Neural progenitor cell (in vitro differentiated cells): ENCODE data around the gene VEZF1. TPM values are rescaled to one million over a fixed set of nuclear protein-coding genes. Genes with fewer than 3 reads are reported as not detected.
"Not testable (repeated sequence)": the region's sequence is repeated elsewhere in the genome, so short reads cannot be mapped to it uniquely, and the experiment has no call there.

ENCODE experiments used
- DNase-seq: peaks from one replicate; pipeline ENCODE4 v3.0.0-alpha.2; 2016; ENCODE audit warnings: low spot score
- H2AFZ ChIP-seq: fragments of 200-600 bp; sonication (generic); replicated peaks from 2 replicates; pipeline ENCODE4 v1.6.1; 2016; ENCODE audit warnings: antibody characterized with exemption
- H3F3A ChIP-seq: fragments of 200-600 bp; sonication (generic); 2 replicates; pipeline ENCODE4 v1.6.1; 2016; ENCODE audit warnings: antibody characterized with exemption, low read depth
- H3K27ac ChIP-seq: fragments of 200-600 bp; sonication (generic); 2 replicates; pipeline ENCODE4 v1.5.1; 2016; ENCODE audit warnings: mild to moderate bottlenecking
- H3K27me3 ChIP-seq: fragments of 200-600 bp; sonication (generic); 2 replicates; pipeline ENCODE4 v1.6.1; 2016; ENCODE audit warnings: mild to moderate bottlenecking, moderate library complexity
- H3K36me3 ChIP-seq: fragments of 200-600 bp; sonication (generic); 2 replicates; pipeline ENCODE4 v1.5.1; 2016
- H3K4me1 ChIP-seq: fragments of 200-600 bp; sonication (generic); 2 replicates; pipeline ENCODE4 v1.6.1; 2016; ENCODE audit warnings: mixed run types
- H3K4me2 ChIP-seq: fragments of 200-600 bp; sonication (generic); 2 replicates; pipeline ENCODE4 v1.6.1; 2016
- H3K4me3 ChIP-seq: fragments of 200-600 bp; sonication (generic); 2 replicates; pipeline ENCODE4 v1.5.1; 2016
- H3K79me2 ChIP-seq: fragments of 200-600 bp; sonication (generic); 2 replicates; pipeline ENCODE4 v1.6.1; 2016; ENCODE audit warnings: low read depth
- H3K9ac ChIP-seq: fragments of 200-600 bp; sonication (generic); 2 replicates; pipeline ENCODE4 v1.6.1; 2016
- H3K9me3 ChIP-seq: fragments of 200-600 bp; sonication (generic); 2 replicates; pipeline ENCODE4 v1.5.1; 2016; ENCODE audit warnings: low read depth
- H4K20me1 ChIP-seq: fragments of 200-600 bp; sonication (generic); 2 replicates; pipeline ENCODE4 v1.6.1; 2016; ENCODE audit warnings: low read depth
- H3K27ac Mint-ChIP-seq: 3 replicates; pipeline ENCODE4 v1.8.0; 2021; ENCODE audit warnings: mixed read lengths
- H3K27me3 Mint-ChIP-seq: 2 replicates; pipeline ENCODE4 v1.8.0; 2022; ENCODE audit warnings: low read depth, mild to moderate bottlenecking, inconsistent platforms, moderate library complexity, mixed read lengths; ENCODE audit not compliant: insufficient read depth
- H3K36me3 Mint-ChIP-seq: 3 replicates; pipeline ENCODE4 v1.8.0; 2021; ENCODE audit warnings: mixed read lengths
- H3K4me1 Mint-ChIP-seq: 3 replicates; pipeline ENCODE4 v1.8.0; 2021; ENCODE audit warnings: mixed read lengths
- H3K4me3 Mint-ChIP-seq: 3 replicates; pipeline ENCODE4 v1.8.0; 2021; ENCODE audit warnings: mild to moderate bottlenecking, moderate library complexity, mixed read lengths
- H3K9me3 Mint-ChIP-seq: 3 replicates; pipeline ENCODE4 v1.8.0; 2020; ENCODE audit warnings: mixed read lengths
- EZH2 ChIP-seq: fragments of 200-600 bp; sonication (generic); IDR thresholded peaks from 2 replicates; pipeline ENCODE4 v1.6.1; 2017; ENCODE audit warnings: antibody characterized with exemption, mild to moderate bottlenecking, moderate library complexity
- EZH2phosphoT487 ChIP-seq: fragments of 200-600 bp; sonication (generic); IDR thresholded peaks from 2 replicates; pipeline ENCODE4 v1.6.1; 2017; ENCODE audit warnings: antibody characterized with exemption
- total RNA-seq: library from RNA; depleted of rRNA; stranded (reverse); fragments of >200 nt; gene quantifications from 2 replicates; pipeline ENCODE4 v1.2.3, GENCODE V29; 2015; ENCODE audit warnings: low replicate concordance
- TF ChIP-seq, protein P1 (sequence below): fragments of 200-600 bp; sonication (generic); IDR thresholded peaks from 2 replicates; pipeline ENCODE4 v1.5.1; 2017; ENCODE audit warnings: antibody characterized with exemption, mild to moderate bottlenecking

Gene VEZF1
- total RNA-seq, 1 donor from 2014 or later: 90.4 TPM

GRCh38 chr17:57963149-57963511 lies 24.9 kb downstream of the VEZF1 start:
- H3F3A ChIP-seq: no peaks in the 10 kb centered on the region
- H3K27me3 Mint-ChIP-seq: peaks cover 7% of the 10 kb centered on the region
- no peaks in the 10 kb centered on the region for H3K79me2 ChIP-seq
- peaks cover 7% of the 10 kb centered on the region for H3K4me1 ChIP-seq
- no peak overlapping the region for H3K4me2 ChIP-seq
- peaks cover 14% of the 10 kb centered on the region for H3K4me1 Mint-ChIP-seq
- H3K27me3 ChIP-seq: no peaks in the 10 kb centered on the region
- no peak overlapping the region for H3K4me3 Mint-ChIP-seq
- TF ChIP-seq EZH2phosphoT487 (no peak), EZH2 (no peak)
- TF ChIP-seq, protein P1, sequence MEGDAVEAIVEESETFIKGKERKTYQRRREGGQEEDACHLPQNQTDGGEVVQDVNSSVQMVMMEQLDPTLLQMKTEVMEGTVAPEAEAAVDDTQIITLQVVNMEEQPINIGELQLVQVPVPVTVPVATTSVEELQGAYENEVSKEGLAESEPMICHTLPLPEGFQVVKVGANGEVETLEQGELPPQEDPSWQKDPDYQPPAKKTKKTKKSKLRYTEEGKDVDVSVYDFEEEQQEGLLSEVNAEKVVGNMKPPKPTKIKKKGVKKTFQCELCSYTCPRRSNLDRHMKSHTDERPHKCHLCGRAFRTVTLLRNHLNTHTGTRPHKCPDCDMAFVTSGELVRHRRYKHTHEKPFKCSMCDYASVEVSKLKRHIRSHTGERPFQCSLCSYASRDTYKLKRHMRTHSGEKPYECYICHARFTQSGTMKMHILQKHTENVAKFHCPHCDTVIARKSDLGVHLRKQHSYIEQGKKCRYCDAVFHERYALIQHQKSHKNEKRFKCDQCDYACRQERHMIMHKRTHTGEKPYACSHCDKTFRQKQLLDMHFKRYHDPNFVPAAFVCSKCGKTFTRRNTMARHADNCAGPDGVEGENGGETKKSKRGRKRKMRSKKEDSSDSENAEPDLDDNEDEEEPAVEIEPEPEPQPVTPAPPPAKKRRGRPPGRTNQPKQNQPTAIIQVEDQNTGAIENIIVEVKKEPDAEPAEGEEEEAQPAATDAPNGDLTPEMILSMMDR: no peak
- no peaks in the 10 kb centered on the region for H3K36me3 ChIP-seq
- H3K9me3 ChIP-seq: no peaks in the 10 kb centered on the region
- H2AFZ ChIP-seq: no peak overlapping the region
- no peaks in the 10 kb centered on the region for H4K20me1 ChIP-seq
- no peak overlapping the region for H3K27ac Mint-ChIP-seq
- no peak overlapping the region for H3K4me3 ChIP-seq
- no peak overlapping the region for H3K27ac ChIP-seq
- no peak for DNase-seq
- no peaks in the 10 kb centered on the region for H3K9me3 Mint-ChIP-seq
- no peak overlapping the region for H3K9ac ChIP-seq
- H3K36me3 Mint-ChIP-seq: no peaks in the 10 kb centered on the region

GRCh38 chr17:57962279-57963148 lies 25.5 kb downstream of the VEZF1 start:
- Mint-ChIP-seq H3K36me3 (no peaks in the 10 kb centered on the region), H3K4me3 (no peak overlapping the region), H3K27ac (peak overlapping the region; percentile 70), H3K4me1 (peaks cover 18% of the 10 kb centered on the region), H3K9me3 (no peaks in the 10 kb centered on the region), H3K27me3 (peaks cover 7% of the 10 kb centered on the region)
- Histone ChIP-seq H3K9me3 (no peaks in the 10 kb centered on the region), H3K4me1 (peaks cover 7% of the 10 kb centered on the region), H3K4me3 (no peak overlapping the region), H3K9ac (no peak overlapping the region), H3K36me3 (no peaks in the 10 kb centered on the region), H3F3A (no peaks in the 10 kb centered on the region), H3K27ac (no peak overlapping the region), H3K4me2 (no peak overlapping the region), H3K79me2 (no peaks in the 10 kb centered on the region), H4K20me1 (no peaks in the 10 kb centered on the region), H2AFZ (no peak overlapping the region), H3K27me3 (peaks cover 5% of the 10 kb centered on the region)
- TF ChIP-seq EZH2phosphoT487 (no peak), EZH2 (no peak)
- TF ChIP-seq, protein P1: no peak
- no peak for DNase-seq

- Histone ChIP-seq H4K20me1 (no peaks in the 10 kb centered on the region), H3K4me2 (no peak overlapping the region), H3K9me3 (no peaks in the 10 kb centered on the region), H3K4me1 (peaks cover 7% of the 10 kb centered on the region), H3K79me2 (no peaks in the 10 kb centered on the region), H3K9ac (no peak overlapping the region), H3K36me3 (no peaks in the 10 kb centered on the region), H3F3A (peaks cover 10% of the 10 kb centered on the region), H2AFZ (no peak overlapping the region), H3K4me3 (no peak overlapping the region), H3K27ac (no peak overlapping the region), H3K27me3 (peaks cover 29% of the 10 kb centered on the region)
- TF ChIP-seq EZH2phosphoT487: no peak
- TF ChIP-seq, protein P1: no peak
- no peak for TF ChIP-seq EZH2
- peaks cover 25% of the 10 kb centered on the region for H3K4me1 Mint-ChIP-seq
- DNase-seq: no peak
- no peak overlapping the region for H3K27ac Mint-ChIP-seq
- peaks cover 4% of the 10 kb centered on the region for H3K27me3 Mint-ChIP-seq
- no peaks in the 10 kb centered on the region for H3K9me3 Mint-ChIP-seq
- no peaks in the 10 kb centered on the region for H3K36me3 Mint-ChIP-seq
- H3K4me3 Mint-ChIP-seq: no peak overlapping the region
These were observed 28.1 kb downstream of the VEZF1 start for GRCh38 chr17:57959929-57960328.

DNA sequence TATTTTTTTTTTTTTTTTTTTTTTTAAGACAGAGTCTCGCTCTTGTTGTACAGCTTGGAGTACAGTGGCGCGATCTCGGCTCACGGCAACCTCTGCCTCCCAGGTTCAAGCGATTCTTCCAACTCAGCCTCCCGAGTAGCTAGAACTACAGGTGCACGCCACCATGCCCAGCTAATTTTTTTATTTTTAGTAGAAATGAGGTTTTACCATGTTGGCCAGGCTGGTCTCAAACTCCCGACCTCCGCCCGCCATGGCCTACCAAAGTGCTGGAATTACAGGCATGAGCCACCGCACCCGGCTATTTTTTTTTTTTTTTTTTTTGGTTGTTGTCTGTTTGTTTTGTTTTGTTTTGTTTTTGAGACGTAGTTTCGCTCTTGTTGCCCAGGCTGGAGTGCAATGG lies 29.7 kb downstream of the VEZF1 start:
- not testable (repeated sequence) for H4K20me1 ChIP-seq, H3K27ac Mint-ChIP-seq, H3K27me3 Mint-ChIP-seq, H3K27ac ChIP-seq, H3K9me3 ChIP-seq, H3K36me3 ChIP-seq, H3K4me3 ChIP-seq, H2AFZ ChIP-seq, H3K36me3 Mint-ChIP-seq, H3K4me2 ChIP-seq, H3K79me2 ChIP-seq, H3K9ac ChIP-seq, H3K9me3 Mint-ChIP-seq, DNase-seq, H3K4me3 Mint-ChIP-seq
- peaks cover 14% of the 10 kb centered on the region for H3K4me1 ChIP-seq
- peaks cover 34% of the 10 kb centered on the region for H3K4me1 Mint-ChIP-seq
- peaks cover 36% of the 10 kb centered on the region for H3K27me3 ChIP-seq
- peaks cover 18% of the 10 kb centered on the region for H3F3A ChIP-seq
